T-cell (primary cell): Measurements from ENCODE around the gene TRMT112. TPM values are rescaled to one million over a fixed set of nuclear protein-coding genes. Genes with fewer than 3 reads are reported as not detected.
A peak's percentile ranks its signal among the peaks of the same experiment; 100 is the strongest.

Source experiments
- ATAC-seq, 4 experiments: fragments of 200-7000 bp in 3 of 4; fragments of 150-1000 bp in 1 of 4; cut with Tn5 transposase; replicated peaks in 1 of 4; 1 replicate in 3 of 4; 2 replicates in 1 of 4; pipeline ENCODE4 v1.10.0; 2021; ENCODE audit warnings: moderate library complexity in 3 of 4, mild to moderate bottlenecking in 2 of 4, moderate number of reproducible peaks in 1 of 4
- CTCF ChIA-PET, 2 donors: fragments of 300-600 bp; sonication (Branson Sonifier 250); formaldehyde crosslinking; loops; one replicate each; lab custom pipeline; 2022; ENCODE audit warnings: antibody characterized with exemption in 2 of 2; lab: Charles Lee
- POLR2A ChIA-PET, 2 donors: fragments of 300-600 bp; sonication (Branson Sonifier 250); formaldehyde crosslinking; loops; one replicate each; lab custom pipeline; 2022; ENCODE audit warnings: antibody characterized with exemption in 2 of 2; lab: Charles Lee
- DNase-seq, 35 experiments: peaks; one replicate each; pipeline versions ENCODE4 v3.0.0 to v3.0.0-alpha.2; 2013 to 2023
- H3K27ac ChIP-seq: one replicate; pipeline ENCODE4 v1.5.1; 2013; ENCODE audit warnings: low read length
- H3K27me3 ChIP-seq, 2 experiments: replicated peaks in 1 of 2; 1 replicate in 1 of 2; 2 replicates in 1 of 2; pipeline versions ENCODE4 v1.6.1 to v1.7.0; 2013; ENCODE audit warnings: low read length in 1 of 2, mixed read lengths in 1 of 2; ENCODE audit not compliant: control insufficient read depth in 2 of 2, insufficient read depth in 2 of 2; ENCODE audit errors: extremely low read depth in 1 of 2
- H3K36me3 ChIP-seq, 2 donors: 1 replicate in 1 of 2; 2 replicates in 1 of 2; pipeline versions ENCODE4 v1.6.1 to v1.7.0; 2013; ENCODE audit warnings: low read length in 1 of 2; ENCODE audit not compliant: control insufficient read depth in 2 of 2, insufficient read depth in 1 of 2; ENCODE audit errors: extremely low read depth in 1 of 2
- H3K4me1 ChIP-seq, 2 experiments: 1 replicate in 1 of 2; 2 replicates in 1 of 2; pipeline versions ENCODE4 v1.6.1 to v1.7.0; 2013; ENCODE audit warnings: low read length in 2 of 2, mixed read lengths in 1 of 2; ENCODE audit not compliant: insufficient read depth in 2 of 2, control insufficient read depth in 1 of 2; ENCODE audit errors: extremely low read depth in 1 of 2
- H3K4me3 ChIP-seq, 2 donors: 1 replicate in 1 of 2; 2 replicates in 1 of 2; pipeline versions ENCODE4 v1.5.1 to v1.7.0; 2013; ENCODE audit warnings: mild to moderate bottlenecking in 2 of 2, low read length in 1 of 2, moderate library complexity in 1 of 2; ENCODE audit not compliant: control insufficient read depth in 1 of 2; ENCODE audit errors: extremely low read depth in 1 of 2
- H3K9me3 ChIP-seq: 2 replicates; pipeline ENCODE4 v1.7.0; 2013
- H3K27ac Mint-ChIP-seq, 2 donors: one replicate each; pipeline ENCODE4 v1.8.0; 2020 to 2021; ENCODE audit warnings: mild to moderate bottlenecking in 2 of 2, mixed read lengths in 2 of 2
- H3K27me3 Mint-ChIP-seq, 2 donors: one replicate each; pipeline ENCODE4 v1.8.0; 2021 to 2022; ENCODE audit warnings: mixed read lengths in 2 of 2
- H3K36me3 Mint-ChIP-seq: one replicate; pipeline ENCODE4 v1.8.0; 2021; ENCODE audit warnings: mixed read lengths
- H3K4me1 Mint-ChIP-seq, 3 donors: one replicate each; pipeline ENCODE4 v1.8.0; 2020 to 2022; ENCODE audit warnings: mixed read lengths in 3 of 3, mild to moderate bottlenecking in 1 of 3
- H3K4me3 Mint-ChIP-seq, 3 donors: one replicate each; pipeline ENCODE4 v1.8.0; 2020 to 2022; ENCODE audit warnings: mild to moderate bottlenecking in 3 of 3, mixed read lengths in 3 of 3, moderate library complexity in 3 of 3
- H3K9me3 Mint-ChIP-seq, 3 donors: one replicate each; pipeline ENCODE4 v1.8.0; 2020 to 2022; ENCODE audit warnings: mixed read lengths in 3 of 3
- WGBS: methylation state at CpG from one replicate; pipeline ENCODE4 v1.1.5; 2013; ENCODE audit warnings: missing lambda C conversion rate; ENCODE audit not compliant: insufficient coverage; 5-methylcytosine and 5-hydroxymethylcytosine counted together
- total RNA-seq, 35 experiments: library from RNA in 6 of 35; stranded (reverse) in 6 of 35; fragments of 120-200 nt in 1 of 35; gene quantifications; one replicate each; pipeline versions ENCODE4 v1.2.1 to v1.2.4 and lab custom pipeline; 2013 to 2026

TRMT112 gene
- total RNA-seq, 5 donors from 2014 or later (not counting 1 experiment from before 2014, with no cell fraction given) = 104 to 177 (median 151) TPM

- no peak for ATAC-seq
- Histone ChIP-seq H3K4me3 (no peak overlapping the region), H3K4me1 (peaks cover 0 to 17% of the 10 kb centered on the region in 2 experiments), H3K9me3 (no peaks in the 10 kb centered on the region), H3K27me3 (no peaks in the 10 kb centered on the region), H3K36me3 (peaks cover 34 to 46% of the 10 kb centered on the region in 2 donors), H3K27ac (no peak overlapping the region)
- CTCF ChIA-PET = interaction anchor here in 1 of 2 donors (0.6 kb wide), 1 partner anchor 764 kb away, joined by 3 read pairs; the partner anchor contains the start of gene TM7SF2
- no peak for DNase-seq
- Mint-ChIP-seq H3K27ac (no peak overlapping the region), H3K27me3 (no peaks in the 10 kb centered on the region), H3K36me3 (peaks cover 16% of the 10 kb centered on the region), H3K9me3 (no peaks in the 10 kb centered on the region), H3K4me1 (peaks cover 5 to 9% (median 8%) of the 10 kb centered on the region in 3 donors), H3K4me3 (no peak overlapping the region)
- 85% methylated on average over 9 of the region's 12 CpGs for WGBS
- POLR2A ChIA-PET = no interaction called here
These were observed 30.0 kb upstream of the TRMT112 start for GRCh38 chr11:64347193-64347867.

- no peak for DNase-seq
- Histone ChIP-seq H3K4me3 (no peak overlapping the region), H3K36me3 (peaks cover 20 to 50% of the 10 kb centered on the region in 2 donors), H3K27me3 (no peaks in the 10 kb centered on the region), H3K4me1 (peaks cover 7 to 42% of the 10 kb centered on the region in 2 experiments), H3K9me3 (no peaks in the 10 kb centered on the region), H3K27ac (no peak overlapping the region)
- Mint-ChIP-seq H3K9me3 (no peaks in the 10 kb centered on the region), H3K27me3 (no peaks in the 10 kb centered on the region), H3K4me1 (peaks cover 27 to 28% (median 27%) of the 10 kb centered on the region in 3 donors), H3K36me3 (peaks cover 15% of the 10 kb centered on the region), H3K27ac (no peak overlapping the region), H3K4me3 (no peak overlapping the region)
- CTCF ChIA-PET = no interaction called here
- no peak for ATAC-seq
- POLR2A ChIA-PET = no interaction called here
- WGBS = 98% methylated on average over 16 of the region's 28 CpGs
These were observed 27.4 kb upstream of the TRMT112 start for GRCh38 chr11:64344787-64345186.

- Histone ChIP-seq H3K4me1 (peaks cover 14 to 50% of the 10 kb centered on the region in 2 experiments), H3K36me3 (peaks cover 19 to 47% of the 10 kb centered on the region in 2 donors), H3K4me3 (no peak overlapping the region), H3K27ac (no peak overlapping the region), H3K9me3 (no peaks in the 10 kb centered on the region), H3K27me3 (no peaks in the 10 kb centered on the region)
- Mint-ChIP-seq H3K36me3 (peaks cover 19% of the 10 kb centered on the region), H3K9me3 (no peaks in the 10 kb centered on the region), H3K4me3 (no peak overlapping the region), H3K27ac (no peak overlapping the region), H3K27me3 (no peaks in the 10 kb centered on the region), H3K4me1 (peaks cover 35 to 37% (median 36%) of the 10 kb centered on the region in 3 donors)
- ChIA-PET POLR2A (no interaction called here), CTCF (interaction anchor here in 1 of 2 donors (1.0 kb wide), 1 partner anchor 13 kb away, joined by 4 read pairs; no protein-coding TSS in a partner anchor)
- no peak for ATAC-seq
- DNase-seq = no peak
- WGBS = 94% methylated on average over 16 of the region's 18 CpGs
These were observed 26.6 kb upstream of the TRMT112 start for GRCh38 chr11:64343767-64344559.

GRCh38 chr11:64342869-64343745, 25.7 kb upstream of the TRMT112 start:
- CTCF ChIA-PET = interaction anchor here (0.6 to 1.1 kb wide), 4 partner anchors 12 to 139 kb away, joined by 4 to 6 read pairs (median 4); partner anchors contain the start of genes PRDX5 (in 1 of the 2) and TRMT112 (in 1 of the 2)
- H3K4me3 Mint-ChIP-seq = peak overlapping the region in 1 of 3 donors; percentile 92
- H3K27ac Mint-ChIP-seq = no peak overlapping the region
- DNase-seq (peak in 1 of 35 experiments; percentile 26), ATAC-seq (no peak)
- Histone ChIP-seq H3K4me3 (no peak overlapping the region), H3K4me1 (peaks cover 14 to 58% of the 10 kb centered on the region in 2 experiments), H3K27ac (no peak overlapping the region), H3K36me3 (peaks cover 19 to 52% of the 10 kb centered on the region in 2 donors), H3K9me3 (no peaks in the 10 kb centered on the region), H3K27me3 (no peaks in the 10 kb centered on the region)
- POLR2A ChIA-PET = interaction anchor here (0.6 to 1.2 kb wide), 2 partner anchors 26 to 570 kb away, joined by 3 to 6 read pairs; partner anchors contain the start of genes PRDX5 (in 1 of the 2) and TRMT112 (in 1 of the 2)
- WGBS = 86% methylated on average over 21 of the region's 29 CpGs
- peaks cover 37 to 40% (median 39%) of the 10 kb centered on the region in 3 donors for H3K4me1 Mint-ChIP-seq
- no peaks in the 10 kb centered on the region for H3K9me3 Mint-ChIP-seq
- H3K36me3 Mint-ChIP-seq = peaks cover 20% of the 10 kb centered on the region
- no peaks in the 10 kb centered on the region for H3K27me3 Mint-ChIP-seq

GRCh38 chr11:64341851-64342791, 24.8 kb upstream of the TRMT112 start:
- peaks cover 37 to 48% (median 44%) of the 10 kb centered on the region in 3 donors for H3K4me1 Mint-ChIP-seq
- no peaks in the 10 kb centered on the region for H3K9me3 ChIP-seq
- ChIA-PET POLR2A (interaction anchor here (0.6 to 1.9 kb wide), 3 partner anchors 24 to 571 kb away, joined by 3 to 6 read pairs (median 4); partner anchors contain the start of genes PRDX5 (in 2 of the 2) and TRMT112 (in 2 of the 2)), CTCF (interaction anchor here in 1 of 2 donors (0.6 to 1.3 kb wide), 5 partner anchors 24 to 138 kb away, joined by 3 to 7 read pairs (median 5); partner anchors contain the start of genes PRDX5 and TRMT112)
- peak overlapping the region in 1 of 2 donors; percentile 24 for H3K4me3 ChIP-seq
- H3K36me3 ChIP-seq = peaks cover 15 to 53% of the 10 kb centered on the region in 2 donors
- H3K36me3 Mint-ChIP-seq = peaks cover 25% of the 10 kb centered on the region
- H3K4me3 Mint-ChIP-seq = peak overlapping the region; percentile 9 to 92 (median 13)
- H3K4me1 ChIP-seq = peaks cover 14 to 58% of the 10 kb centered on the region in 2 experiments
- no peaks in the 10 kb centered on the region for H3K27me3 Mint-ChIP-seq
- ATAC-seq = peak; percentile 63 to 66 (median 64)
- H3K9me3 Mint-ChIP-seq = no peaks in the 10 kb centered on the region
- no peak overlapping the region for H3K27ac ChIP-seq
- H3K27me3 ChIP-seq = no peaks in the 10 kb centered on the region
- H3K27ac Mint-ChIP-seq = no peak overlapping the region
- WGBS = 30% methylated on average over 45 of the region's 55 CpGs
- DNase-seq = peak; percentile 75 to 93 (median 86)
